Panc1 (cell line): Measurements from ENCODE around the gene ATRNL1. TPM values are rescaled to one million over a fixed set of nuclear protein-coding genes. Genes with fewer than 3 reads are reported as not detected.
A peak's percentile ranks its signal among the peaks of the same experiment; 100 is the strongest.

Experiments
- ATAC-seq: fragments of 200-7000 bp; cut with Tn5 transposase; 2 replicates; pipeline ENCODE4 v1.9.1; 2020; ENCODE audit warnings: mild to moderate bottlenecking, moderate library complexity
- BruUV-seq: library from RNA; stranded (reverse); fragments of 400-500 nt; replicated peaks from 2 replicates; lab custom pipeline; 2021; lab: Mats Ljungman, UMichigan
- CTCF ChIA-PET: fragments of 300-600 bp; sonication (Branson Sonifier 250); formaldehyde crosslinking; loops from one replicate; lab custom pipeline; 2022; ENCODE audit warnings: antibody characterized with exemption; lab: Charles Lee
- POLR2A ChIA-PET: fragments of 300-600 bp; sonication (Branson Sonifier 250); formaldehyde crosslinking; loops from one replicate; lab custom pipeline; 2022; ENCODE audit warnings: antibody characterized with exemption; lab: Charles Lee
- DNase-seq: peaks from one replicate; pipeline ENCODE4 v3.0.0-alpha.2; 2010; ENCODE audit warnings: low read depth, low spot score
- H3K27ac ChIP-seq: 2 replicates; pipeline ENCODE4 v1.5.1; 2011; ENCODE audit warnings: mild to moderate bottlenecking, low read length, inconsistent platforms
- H3K27me3 ChIP-seq: fragments of 200-500 bp; sonication (Bioruptor generic); 2 replicates; pipeline ENCODE4 v1.6.0; 2014; ENCODE audit warnings: low read length, inconsistent platforms; ENCODE audit not compliant: control insufficient read depth, insufficient read depth
- H3K36me3 ChIP-seq: fragments of 200-500 bp; sonication (Bioruptor generic); 2 replicates; pipeline ENCODE4 v1.5.1; 2014; ENCODE audit warnings: inconsistent platforms, mild to moderate bottlenecking, low read length, moderate library complexity; ENCODE audit not compliant: control insufficient read depth, insufficient read depth
- H3K4me1 ChIP-seq: 2 replicates; pipeline ENCODE4 v1.5.1; 2011; ENCODE audit warnings: inconsistent platforms, mild to moderate bottlenecking, low read length, moderate library complexity; ENCODE audit not compliant: control insufficient read depth, insufficient read depth
- H3K4me3 ChIP-seq, 2 experiments: 2 replicates each; pipeline ENCODE4 v1.5.1; 2011 to 2012; ENCODE audit warnings: low read depth in 2 of 2, low read length in 2 of 2, mild to moderate bottlenecking in 2 of 2, inconsistent platforms in 1 of 2, moderate library complexity in 1 of 2
- H3K9me3 ChIP-seq: fragments of 200-500 bp; sonication (Bioruptor generic); 2 replicates; pipeline ENCODE4 v1.5.1; 2014; ENCODE audit warnings: low read depth, mild to moderate bottlenecking, inconsistent platforms, low read length, moderate library complexity; ENCODE audit not compliant: control insufficient read depth, insufficient read depth
- CTCF ChIP-seq: fragments of 450-650 bp; IDR thresholded peaks from 2 replicates; pipeline ENCODE4 v1.5.1; 2017; ENCODE audit warnings: mild to moderate bottlenecking
- POLR2AphosphoS5 ChIP-seq: IDR thresholded peaks from 2 replicates; pipeline ENCODE4 v1.6.1; 2012; ENCODE audit warnings: mild to moderate bottlenecking, low read depth, low read length, moderate library complexity
- REST ChIP-seq, 2 experiments: IDR thresholded peaks; 2 replicates each; pipeline ENCODE4 v1.6.1; 2011 to 2012; ENCODE audit warnings: low read depth in 2 of 2, control low read depth in 1 of 2, low read length in 1 of 2, mild to moderate bottlenecking in 1 of 2, moderate library complexity in 1 of 2; ENCODE audit not compliant: insufficient read depth in 1 of 2
- SIN3A ChIP-seq: IDR thresholded peaks from 2 replicates; pipeline ENCODE4 v1.6.1; 2012; ENCODE audit warnings: low read depth, mild to moderate bottlenecking, low read length, moderate library complexity, borderline replicate concordance; ENCODE audit not compliant: insufficient read depth
- TCF7L2 ChIP-seq: IDR thresholded peaks from 2 replicates; pipeline ENCODE4 v1.6.1; 2011; ENCODE audit warnings: mild to moderate bottlenecking, low read depth, low read length, inconsistent platforms
- in situ Hi-C: cut with HindIII; loops from 2 replicates; pipeline ENCODE4 v1.10.0; 2016; ENCODE audit warnings: low sequenced_read_pairs, low pct_unique_long_range_greater_than_20kb
- intact Hi-C: fragments of 100-400 bp; cut with micrococcal nuclease; formaldehyde crosslinking; loops from one replicate; pipeline ENCODE4 v1.10.0; 2022; ENCODE audit not compliant: unreplicated experiment
- total RNA-seq: library from RNA; stranded (reverse); gene quantifications from one replicate; pipeline ENCODE4 v1.2.1, GENCODE V29; 2021; ENCODE audit not compliant: unreplicated experiment

Gene ATRNL1
- total RNA-seq, 1 experiment from 2014 or later: 17.1 TPM

- DNase-seq (no peak), ATAC-seq (no peak)
- Histone ChIP-seq H3K36me3 (peaks cover 2% of the 10 kb centered on the region; the same call in 1 of the 2 replicates), H3K27me3 (no peaks in the 10 kb centered on the region), H3K4me1 (no peaks in the 10 kb centered on the region), H3K27ac (no peak overlapping the region; the same call in 1 of the 2 replicates), H3K4me3 (no peak overlapping the region), H3K9me3 (no peaks in the 10 kb centered on the region)
- TF ChIP-seq CTCF (no peak), REST (IDR thresholded peaks at IDR 0.05; ENCODE audit: insufficient read depth in 1 of 2, low read depth in 2 of 2, low read length in 1 of 2) (no peak), POLR2AphosphoS5 (no peak), SIN3A (no peak), TCF7L2 (no peak)
- in situ Hi-C loops: no loop called here
- ChIA-PET CTCF (no interaction called here), POLR2A (no interaction called here)
- intact Hi-C loops: no loop called here
- no TSS peak for BruUV-seq
Observed at GRCh38 chr10:115566867-115567266, 473.7 kb downstream of the ATRNL1 start.

GRCh38 chr10:115572740-115573455 lies 479.7 kb downstream of the ATRNL1 start:
- no peak for ATAC-seq
- Histone ChIP-seq H3K9me3 (peaks cover 6% of the 10 kb centered on the region; the same call in 1 of the 2 replicates), H3K27ac (no peak overlapping the region), H3K4me1 (no peaks in the 10 kb centered on the region), H3K36me3 (no peaks in the 10 kb centered on the region), H3K4me3 (no peak overlapping the region), H3K27me3 (no peaks in the 10 kb centered on the region)
- POLR2A ChIA-PET: no interaction called here
- CTCF ChIA-PET: no interaction called here
- in situ Hi-C loops (no loop called here), intact Hi-C loops (no loop called here)
- TF ChIP-seq SIN3A (no peak), CTCF (peak; percentile 64)
- DNase-seq: peak; percentile 8
- no TSS peak for BruUV-seq
